ENCODE data around the gene OR1M1. TPM values are rescaled to one million over a fixed set of nuclear protein-coding genes. Genes with fewer than 3 reads are reported as not detected.

The OR1M1 gene
- polyA plus RNA-seq, 6 donors from 2014 or later: not detected

DNA sequence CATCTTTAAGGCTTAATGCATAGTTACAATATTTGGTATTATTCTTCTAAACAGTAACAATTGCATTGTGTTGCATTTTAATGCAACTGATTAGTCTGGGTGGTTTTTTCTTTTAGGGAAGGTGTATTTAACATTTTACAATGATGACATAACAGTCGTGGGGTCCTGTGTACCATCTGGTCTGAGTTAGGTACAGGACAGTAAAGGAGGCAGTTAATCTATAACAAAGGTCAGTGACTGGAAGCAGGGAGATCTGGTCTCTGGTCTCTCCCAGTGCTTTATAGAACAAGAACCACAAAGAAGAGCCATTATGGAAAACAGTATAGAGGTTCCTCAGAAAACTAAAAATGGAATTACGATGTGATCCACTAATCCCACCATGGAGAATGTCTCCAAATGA, 23.1 kb downstream of the OR1M1 start:
- peaks cover 0 to 5% (median 0%) of the 10 kb centered on the region in 7 donors for H3K9me3 Mint-ChIP-seq
- DNase-seq: no peak
- H3K4me1 Mint-ChIP-seq: no peaks in the 10 kb centered on the region
- H3K27ac Mint-ChIP-seq: no peak overlapping the region
- no peaks in the 10 kb centered on the region for H3K36me3 Mint-ChIP-seq
- peaks cover 17 to 37% (median 26%) of the 10 kb centered on the region in 3 donors for H3K27me3 Mint-ChIP-seq
- ATAC-seq (ENCODE audit: low read depth in 2 of 2): no peak
- no peak overlapping the region for H3K4me3 Mint-ChIP-seq

DNA sequence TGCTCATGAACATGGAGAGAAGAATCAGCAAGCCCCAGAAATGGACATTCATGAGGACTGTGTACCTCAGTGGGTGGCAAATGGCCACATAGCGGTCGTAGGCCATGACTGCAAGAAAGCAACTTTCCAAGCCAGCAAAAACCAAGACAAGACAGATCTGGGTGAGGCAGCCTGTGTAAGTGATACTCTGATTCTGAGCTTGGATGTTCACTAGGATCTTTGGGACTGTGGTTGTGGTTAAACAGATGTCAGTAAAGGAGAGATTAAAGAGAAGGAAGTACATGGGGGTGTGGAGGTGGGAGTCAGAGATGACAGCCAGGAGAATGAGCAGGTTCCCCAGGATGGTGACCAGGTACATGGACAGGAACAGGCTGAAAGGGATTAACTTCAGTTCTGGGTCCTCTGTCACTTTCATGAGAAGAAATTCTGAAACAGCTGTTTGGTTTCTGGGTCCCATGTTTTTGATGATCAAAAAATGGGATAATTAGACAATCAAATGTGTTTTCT, 28.5 kb downstream of the OR1M1 start, which contains the start of gene OR7G1:
TSS of gene OR7G1 (minus strand) at position 457 of the 507 bp plus-strand sequence. CDS start at position 457, 0 bp downstream.
- ATAC-seq (ENCODE audit: low read depth in 2 of 2) (no peak), DNase-seq (no peak)
- Mint-ChIP-seq H3K9me3 (no peaks in the 10 kb centered on the region), H3K4me1 (no peaks in the 10 kb centered on the region), H3K27me3 (peaks cover 18 to 35% (median 30%) of the 10 kb centered on the region in 3 donors), H3K27ac (no peak within 1 kb of the TSS), H3K36me3 (no peaks in the 10 kb centered on the region), H3K4me3 (no peak within 1 kb of the TSS)

DNA sequence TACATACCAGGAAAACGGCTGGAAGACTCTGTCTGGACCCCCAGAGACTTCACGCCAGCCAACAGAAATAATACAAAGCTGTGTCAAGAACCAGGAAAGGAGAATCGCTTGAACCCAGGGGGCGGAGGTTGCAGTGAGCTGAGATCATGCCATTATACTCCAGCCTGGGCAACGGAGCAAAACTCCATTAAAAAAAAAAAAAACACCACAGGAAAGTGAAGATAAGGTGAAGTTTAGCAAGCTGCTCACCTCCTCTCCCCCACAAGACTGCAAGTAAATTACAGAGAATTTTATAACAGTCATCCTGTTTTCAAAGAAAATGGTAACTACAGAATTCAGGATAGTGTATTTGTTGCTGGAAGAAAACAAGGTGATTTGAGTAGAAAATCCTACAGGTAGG, 29.7 kb downstream of the OR1M1 start:
- DNase-seq (no peak), ATAC-seq (ENCODE audit: low read depth in 2 of 2) (no peak)
- Mint-ChIP-seq H3K4me3 (no peak overlapping the region), H3K27ac (no peak overlapping the region), H3K27me3 (peaks cover 14 to 41% (median 37%) of the 10 kb centered on the region in 3 donors), H3K36me3 (no peaks in the 10 kb centered on the region), H3K4me1 (no peaks in the 10 kb centered on the region), H3K9me3 (no peaks in the 10 kb centered on the region)

- H3K27ac Mint-ChIP-seq: peak within 1 kb of the TSS in 1 of 6 donors; percentile 90
- H3K36me3 Mint-ChIP-seq: peaks cover 6 to 8% of the 10 kb centered on the region in 2 donors
- peak within 1 kb of the TSS in 1 of 8 donors; percentile 70 for H3K4me3 Mint-ChIP-seq
- H3K9me3 Mint-ChIP-seq: peaks cover 0 to 8% (median 0%) of the 10 kb centered on the region in 7 donors
- H3K4me1 Mint-ChIP-seq: peaks cover 9 to 12% (median 11%) of the 10 kb centered on the region in 3 donors
- H3K27me3 Mint-ChIP-seq: peaks cover 23 to 25% (median 24%) of the 10 kb centered on the region in 3 donors
- no peak for ATAC-seq (ENCODE audit: low read depth in 2 of 2)
- no peak for DNase-seq
Observed at GRCh38 chr19:9126900-9127405, 40.1 kb downstream of the OR1M1 start, which contains the start of gene OR7G3. Gene OR7G3, minus strand, starts transcription at chr19:9126950. Its CDS starts 0 bp downstream, at chr19:9126950.

GRCh38 chr19:9128171-9128570, 41.3 kb downstream of the OR1M1 start:
- no peak for ATAC-seq (ENCODE audit: low read depth in 2 of 2)
- peaks cover 20 to 25% (median 23%) of the 10 kb centered on the region in 3 donors for H3K27me3 Mint-ChIP-seq

DNA sequence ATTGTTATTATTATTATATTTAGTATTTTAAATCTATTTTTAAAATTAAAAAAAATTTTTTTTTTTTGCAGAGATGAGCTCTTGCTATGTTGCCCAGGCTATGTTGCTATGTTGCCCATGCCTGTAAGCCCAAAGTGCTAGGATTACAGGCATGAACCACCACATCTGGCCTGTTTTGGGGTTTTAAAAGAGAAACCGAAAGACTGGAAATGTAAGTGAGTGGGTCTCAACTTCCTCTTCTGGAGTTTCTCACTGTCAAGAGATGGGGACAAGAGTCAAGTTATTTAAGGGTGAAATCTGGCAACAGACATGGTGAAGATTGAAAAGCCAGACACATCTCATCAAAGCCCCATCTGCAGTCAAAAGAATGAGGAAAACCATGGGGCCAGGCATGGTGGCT, 44.1 kb downstream of the OR1M1 start:
- H3K4me1 Mint-ChIP-seq: peaks cover 9 to 12% (median 11%) of the 10 kb centered on the region in 3 donors
- DNase-seq: peak; percentile 39
- peak; percentile 90 to 95 for ATAC-seq (ENCODE audit: low read depth in 2 of 2)
- H3K36me3 Mint-ChIP-seq: peaks cover 4 to 7% of the 10 kb centered on the region in 2 donors
- peak overlapping the region in 3 of 6 donors; percentile 39 to 67 (median 54) for H3K27ac Mint-ChIP-seq
- peak overlapping the region in 3 of 8 donors; percentile 5 to 44 (median 42) for H3K4me3 Mint-ChIP-seq
- peaks cover 12 to 20% (median 19%) of the 10 kb centered on the region in 3 donors for H3K27me3 Mint-ChIP-seq
- peaks cover 0 to 5% (median 0%) of the 10 kb centered on the region in 7 donors for H3K9me3 Mint-ChIP-seq

More at GRCh38 chr19:9128171-9128570, 41.3 kb downstream of the OR1M1 start:
- peaks cover 0 to 5% (median 0%) of the 10 kb centered on the region in 7 donors for H3K9me3 Mint-ChIP-seq
- DNase-seq: no peak
- no peak overlapping the region for H3K4me3 Mint-ChIP-seq
- H3K36me3 Mint-ChIP-seq: peaks cover 6 to 8% of the 10 kb centered on the region in 2 donors
- no peak overlapping the region for H3K27ac Mint-ChIP-seq
- H3K4me1 Mint-ChIP-seq: peaks cover 9 to 12% (median 11%) of the 10 kb centered on the region in 3 donors

- Mint-ChIP-seq H3K36me3 (no peaks in the 10 kb centered on the region), H3K9me3 (peaks cover 0 to 4% (median 0%) of the 10 kb centered on the region in 7 donors), H3K27me3 (peaks cover 2 to 5% (median 5%) of the 10 kb centered on the region in 3 donors), H3K4me1 (peaks cover 14 to 17% (median 16%) of the 10 kb centered on the region in 3 donors), H3K27ac (peak overlapping the region in 2 of 6 donors; percentile 18 to 49), H3K4me3 (no peak overlapping the region)
- no peak for DNase-seq
- ATAC-seq (ENCODE audit: low read depth in 2 of 2): no peak
Observed at GRCh38 chr19:9132422-9132821, 45.6 kb downstream of the OR1M1 start.

DNA sequence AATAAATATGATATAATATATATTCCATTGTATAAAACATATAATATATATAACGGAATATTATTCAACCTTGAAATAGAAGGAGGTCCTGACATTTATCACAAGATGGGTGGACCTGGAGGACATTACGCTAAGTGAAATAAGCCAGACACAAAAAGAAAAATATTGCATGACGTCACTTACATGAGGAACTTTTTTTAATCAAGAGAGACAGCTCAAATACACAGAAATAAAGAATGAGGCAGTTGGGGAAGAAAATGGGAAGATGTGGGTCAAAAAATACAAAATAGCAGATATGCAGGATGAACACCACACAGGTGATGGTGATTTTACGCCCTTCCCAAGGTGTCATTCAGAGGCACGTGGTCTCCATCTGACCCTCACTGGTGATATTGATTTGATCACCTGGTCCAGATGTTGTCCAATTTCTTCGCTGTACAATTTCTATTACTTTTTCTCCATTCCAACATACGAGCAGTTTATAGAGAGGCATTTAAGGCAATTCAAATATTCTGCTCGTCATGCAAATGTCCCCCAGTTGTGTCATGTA, 52.8 kb downstream of the OR1M1 start:
- DNase-seq (no peak), ATAC-seq (ENCODE audit: low read depth in 2 of 2) (peak; percentile 1 to 3)
- H3K4me3 Mint-ChIP-seq: peak overlapping the region; percentile 98 to 100 (median 99)
- peak overlapping the region in 5 of 6 donors; percentile 94 to 100 (median 98) for H3K27ac Mint-ChIP-seq
- peaks cover 0 to 11% (median 5%) of the 10 kb centered on the region in 7 donors for H3K9me3 Mint-ChIP-seq
- H3K27me3 Mint-ChIP-seq: no peaks in the 10 kb centered on the region
- H3K36me3 Mint-ChIP-seq: peaks cover 4 to 8% of the 10 kb centered on the region in 2 donors
- peaks cover 33 to 47% (median 42%) of the 10 kb centered on the region in 3 donors for H3K4me1 Mint-ChIP-seq

DNA sequence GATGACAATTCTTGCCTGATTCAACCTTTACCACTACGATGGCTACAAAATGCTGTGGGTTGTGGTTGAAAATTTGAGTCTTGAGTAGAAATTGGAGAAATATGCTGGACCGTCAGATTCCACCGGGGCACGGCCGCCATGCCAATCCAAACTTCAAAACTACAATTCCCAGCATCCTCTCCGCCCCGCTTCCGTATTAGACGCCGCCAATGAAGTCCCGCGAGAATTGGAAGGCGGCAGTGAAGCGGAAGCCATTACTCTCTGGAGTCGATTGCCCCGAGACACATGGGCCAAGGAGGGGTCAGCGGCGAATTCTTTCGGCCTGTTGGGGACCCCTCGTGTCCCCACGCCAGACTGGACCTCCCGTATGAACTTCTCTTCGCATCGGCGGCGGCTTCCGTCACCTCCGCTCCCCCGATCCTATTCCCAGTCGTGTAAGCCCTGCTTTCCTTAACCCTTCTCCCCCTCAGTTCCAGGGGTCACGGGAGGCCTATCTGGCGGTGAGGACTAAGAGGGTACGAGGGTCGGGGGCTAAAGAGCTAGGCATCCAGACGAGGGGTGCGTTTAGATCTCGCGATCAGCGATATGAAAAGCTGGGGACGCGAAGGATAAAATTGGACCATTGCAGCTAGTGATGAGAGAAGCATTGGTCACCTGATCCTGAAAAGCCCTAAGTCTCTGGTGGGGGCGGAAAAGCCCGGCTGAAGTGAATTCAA, 53.5 kb downstream of the OR1M1 start, which contains the start of gene ZNF317:
TSS of gene ZNF317 (plus strand) at position 239 of the 716 bp plus-strand sequence. CDS start 15,620 bp downstream, outside the sequence.
- peak within 1 kb of the TSS; percentile 94 to 100 (median 98) for H3K27ac Mint-ChIP-seq
- H3K4me3 Mint-ChIP-seq: peak within 1 kb of the TSS; percentile 98 to 100 (median 99)
- peaks cover 33 to 52% (median 42%) of the 10 kb centered on the region in 3 donors for H3K4me1 Mint-ChIP-seq
- H3K36me3 Mint-ChIP-seq: peaks cover 6 to 15% of the 10 kb centered on the region in 2 donors
- peak; percentile 92 to 93 for ATAC-seq (ENCODE audit: low read depth in 2 of 2)
- peak; percentile 87 for DNase-seq
- peaks cover 0 to 18% (median 11%) of the 10 kb centered on the region in 7 donors for H3K9me3 Mint-ChIP-seq
- H3K27me3 Mint-ChIP-seq: no peaks in the 10 kb centered on the region

DNA sequence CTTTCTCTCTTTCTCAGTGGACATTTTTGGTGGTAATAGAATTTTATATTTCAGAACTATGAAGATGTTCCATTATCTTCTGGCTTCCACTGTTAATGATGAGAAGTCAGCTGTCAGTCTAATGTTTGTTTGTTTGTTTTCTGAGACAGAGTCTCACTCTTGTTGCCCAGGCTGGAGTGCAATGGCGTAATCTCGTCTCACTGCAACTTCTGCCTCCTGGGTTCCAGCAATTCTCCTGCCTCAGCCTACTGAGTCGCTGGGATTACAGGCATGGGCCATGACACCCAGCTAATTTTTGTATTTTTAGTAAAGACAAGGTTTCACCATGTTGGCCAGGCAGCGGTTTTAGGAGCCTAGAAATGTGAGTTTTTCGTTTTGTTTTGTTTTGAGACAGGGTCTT, 58.1 kb downstream of the OR1M1 start:
- H3K9me3 Mint-ChIP-seq: peaks cover 2 to 24% (median 16%) of the 10 kb centered on the region in 7 donors
- peak overlapping the region in 2 of 6 donors; percentile 13 to 75 for H3K27ac Mint-ChIP-seq
- ATAC-seq (ENCODE audit: low read depth in 2 of 2): no peak
- no peak for DNase-seq
- H3K36me3 Mint-ChIP-seq: peaks cover 15 to 36% of the 10 kb centered on the region in 2 donors
- H3K4me1 Mint-ChIP-seq: peaks cover 46 to 73% (median 58%) of the 10 kb centered on the region in 3 donors
- no peaks in the 10 kb centered on the region for H3K27me3 Mint-ChIP-seq
- H3K4me3 Mint-ChIP-seq: peak overlapping the region in 1 of 8 donors; percentile 79
